GM12891 (cell line): ENCODE results near the gene AHSP.
"Not testable (repeated sequence)": the region's sequence is repeated elsewhere in the genome, so short reads cannot be mapped to it uniquely, and the experiment has no call there.

Source experiments
- POLR2A ChIP-seq: IDR thresholded peaks from 2 replicates; pipeline ENCODE4 v1.6.1; 2011; ENCODE audit warnings: low read depth, low read length, control low read depth
- POLR2AphosphoS5 ChIP-seq: IDR thresholded peaks from 2 replicates; pipeline ENCODE4 v1.6.1; 2011; ENCODE audit warnings: low read depth, low read length, control low read depth
- TAF1 ChIP-seq: IDR thresholded peaks from 2 replicates; pipeline ENCODE4 v1.6.1; 2011; ENCODE audit warnings: low read depth, low read length, control low read depth

DNA sequence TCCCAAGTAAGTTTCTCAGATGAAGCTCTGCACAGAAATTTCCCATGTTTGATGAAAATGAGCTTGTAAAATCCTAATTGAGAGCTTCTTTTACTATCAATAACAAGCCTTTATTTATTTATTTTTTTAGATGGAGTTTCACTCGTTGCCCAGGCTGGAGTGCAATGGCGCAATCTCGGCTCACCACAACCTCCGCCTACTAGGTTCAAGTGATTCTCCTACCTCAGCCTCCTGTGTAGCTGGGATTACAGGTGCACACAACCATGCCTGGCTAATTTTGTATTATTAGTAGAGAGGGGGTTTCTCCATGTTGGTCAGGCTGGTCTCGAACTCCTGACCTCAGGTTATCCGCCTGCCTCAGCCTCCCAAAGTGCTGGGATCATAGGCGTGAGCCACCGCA, 24.1 kb upstream of the AHSP start:
- not testable (repeated sequence) for TF ChIP-seq POLR2AphosphoS5, POLR2A, TAF1
